ENCODE results near the gene SEMA3E.
A peak's percentile ranks its signal among the peaks of the same experiment; 100 is the strongest.

The SEMA3E gene

GRCh38 chr7:83414947-83415346 is 234.0 kb downstream of the SEMA3E start:
- Histone ChIP-seq H3K4me1 (ENCODE audit: control insufficient read depth, insufficient read depth, low read length) (peaks cover 10% of the 10 kb centered on the region), H3K27ac (ENCODE audit: extremely low read depth, low read depth, low read length) (no peak overlapping the region), H3K4me3 (ENCODE audit: low read depth, low read length) (no peak overlapping the region), H3K9me3 (ENCODE audit: control insufficient read depth, insufficient read depth, low read depth, low read length) (no peaks in the 10 kb centered on the region), H3K36me3 (ENCODE audit: control insufficient read depth in 2 of 2, insufficient read depth in 1 of 2, low read length in 2 of 2) (no peaks in the 10 kb centered on the region)
- ChIA-PET CTCF (interaction anchor here (0.8 to 1.1 kb wide), 2 partner anchors 53 to 241 kb away, joined by 7 to 8 read pairs; no protein-coding TSS in a partner anchor), POLR2A (no interaction called here)
- TF ChIP-seq ZNF292 (tag by site-specific recombination; IDR thresholded peaks at IDR 0.05; ENCODE audit: borderline replicate concordance, low read depth) (no peak), ZNF335 (tag by site-specific recombination; conservative IDR thresholded peaks at IDR 0.05) (no peak), ZNF223 (tag by site-specific recombination; IDR thresholded peaks at IDR 0.05) (no peak), ZBTB11 (tag by site-specific recombination; conservative IDR thresholded peaks at IDR 0.05; ENCODE audit: low read depth) (no peak), PRDM1 (tag by site-specific recombination; IDR thresholded peaks at IDR 0.05) (no peak)

GRCh38 chr7:83413831-83414230 is 235.1 kb downstream of the SEMA3E start:
- Histone ChIP-seq H3K36me3 (ENCODE audit: control insufficient read depth in 2 of 2, insufficient read depth in 1 of 2, low read length in 2 of 2) (no peaks in the 10 kb centered on the region), H3K4me1 (ENCODE audit: control insufficient read depth, insufficient read depth, low read length) (peaks cover 10% of the 10 kb centered on the region), H3K4me3 (ENCODE audit: low read depth, low read length) (no peak overlapping the region), H3K9me3 (ENCODE audit: control insufficient read depth, insufficient read depth, low read depth, low read length) (no peaks in the 10 kb centered on the region), H3K27ac (ENCODE audit: extremely low read depth, low read depth, low read length) (no peak overlapping the region; the same call in 1 of the 2 replicates)
- ChIA-PET CTCF (interaction anchor here (0.6 to 1.3 kb wide), 8 partner anchors 54 to 1029 kb away, joined by 3 to 9 read pairs (median 4); no protein-coding TSS in a partner anchor), POLR2A (no interaction called here)
- peak; percentile 39; the same call in 1 of the 2 replicates for TF ChIP-seq PRDM6 (tag by site-specific recombination; IDR thresholded peaks at IDR 0.05)
- no peak for TF ChIP-seq ELK4 (IDR thresholded peaks at IDR 0.05; ENCODE audit: borderline replicate concordance, low read depth, low read length)
- no peak for TF ChIP-seq ZNF571 (tag by site-specific recombination; IDR thresholded peaks at IDR 0.05)

- H3K36me3 ChIP-seq (ENCODE audit: control insufficient read depth in 2 of 2, insufficient read depth in 1 of 2, low read length in 2 of 2), result no peaks in the 10 kb centered on the region
- no peak overlapping the region for H3K4me3 ChIP-seq (ENCODE audit: low read depth, low read length)
- ChIA-PET CTCF (interaction anchor here (0.7 to 1.3 kb wide), 5 partner anchors 101 to 535 kb away, joined by 3 to 9 read pairs (median 3); no protein-coding TSS in a partner anchor), POLR2A (no interaction called here)
- TF ChIP-seq ZNF776 (tag by site-specific recombination; IDR thresholded peaks at IDR 0.05; ENCODE audit: borderline replicate concordance) (no peak), ZNF658 (tag by site-specific recombination; IDR thresholded peaks at IDR 0.05) (no peak), ZNF433 (tag by site-specific recombination; IDR thresholded peaks at IDR 0.05; ENCODE audit: low read depth) (no peak), ZNF18 (tag by site-specific recombination; IDR thresholded peaks at IDR 0.05) (peak; percentile 42; the same call in 1 of the 2 replicates), ZNF654 (tag by site-specific recombination; IDR thresholded peaks at IDR 0.05; ENCODE audit: low read depth) (no peak), ZBTB26 (tag by site-specific recombination; optimal IDR thresholded peaks at IDR 0.05) (no peak)
- TF ChIP-seq, protein P1, sequence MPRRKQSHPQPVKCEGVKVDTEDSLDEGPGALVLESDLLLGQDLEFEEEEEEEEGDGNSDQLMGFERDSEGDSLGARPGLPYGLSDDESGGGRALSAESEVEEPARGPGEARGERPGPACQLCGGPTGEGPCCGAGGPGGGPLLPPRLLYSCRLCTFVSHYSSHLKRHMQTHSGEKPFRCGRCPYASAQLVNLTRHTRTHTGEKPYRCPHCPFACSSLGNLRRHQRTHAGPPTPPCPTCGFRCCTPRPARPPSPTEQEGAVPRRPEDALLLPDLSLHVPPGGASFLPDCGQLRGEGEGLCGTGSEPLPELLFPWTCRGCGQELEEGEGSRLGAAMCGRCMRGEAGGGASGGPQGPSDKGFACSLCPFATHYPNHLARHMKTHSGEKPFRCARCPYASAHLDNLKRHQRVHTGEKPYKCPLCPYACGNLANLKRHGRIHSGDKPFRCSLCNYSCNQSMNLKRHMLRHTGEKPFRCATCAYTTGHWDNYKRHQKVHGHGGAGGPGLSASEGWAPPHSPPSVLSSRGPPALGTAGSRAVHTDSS (tag by site-specific recombination; IDR thresholded peaks at IDR 0.05), result peak; percentile 80
- no peak overlapping the region; the same call in 1 of the 2 replicates for H3K27ac ChIP-seq (ENCODE audit: extremely low read depth, low read depth, low read length)
- no peaks in the 10 kb centered on the region for H3K9me3 ChIP-seq (ENCODE audit: control insufficient read depth, insufficient read depth, low read depth, low read length)
- peaks cover 10% of the 10 kb centered on the region for H3K4me1 ChIP-seq (ENCODE audit: control insufficient read depth, insufficient read depth, low read length)
These were observed 235.5 kb downstream of the SEMA3E start for GRCh38 chr7:83413424-83413823.
